Left cardiac atrium (tissue), 4 donors: ENCODE results near the gene PRAMEF33. TPM values are rescaled to one million over a fixed set of nuclear protein-coding genes. Genes with fewer than 3 reads are reported as not detected.
"Not testable (repeated sequence)": the region's sequence is repeated elsewhere in the genome, so short reads cannot be mapped to it uniquely, and the experiment has no call there.

Source experiments
- ATAC-seq, 2 donors: fragments of 200-7000 bp; cut with Tn5 transposase; one replicate each; pipeline ENCODE4 v1.9.1; 2020; ENCODE audit warnings: mild to moderate bottlenecking in 2 of 2, moderate library complexity in 2 of 2
- DNase-seq: peaks from one replicate; pipeline ENCODE4 v3.0.0-alpha.2; 2020
- intact Hi-C, 2 donors: fragments of 100-400 bp; cut with DNase I; formaldehyde crosslinking; loops; one replicate each; pipeline versions ENCODE4 v1.14.1 to v1.15.1; 2022 to 2023
- long read RNA-seq: library from polyadenylated mRNA; unstranded; transcript quantifications from one replicate; pipeline ENCODE4 v2.0.0, GENCODE V29; 2021
- total RNA-seq, 2 donors: library from RNA; stranded (reverse); fragmentation: NEBNext Ultra II Directional; extraction: Animal tissue kit (Norgen Biotek cat#: 25700); gene quantifications; one replicate each; pipeline ENCODE4 v1.2.1, GENCODE V29; 2021
- donor health status: DM: no; HTN: yes; CAD: no.
- donor health status: DM: no; HTN: yes; CAD: no; lungs with severe emphysema.
- donor health status: DM: yes; HTN: yes; CAD: no.
- donor health status: Dilated cardiomyopathy.

Gene PRAMEF33, protein sequence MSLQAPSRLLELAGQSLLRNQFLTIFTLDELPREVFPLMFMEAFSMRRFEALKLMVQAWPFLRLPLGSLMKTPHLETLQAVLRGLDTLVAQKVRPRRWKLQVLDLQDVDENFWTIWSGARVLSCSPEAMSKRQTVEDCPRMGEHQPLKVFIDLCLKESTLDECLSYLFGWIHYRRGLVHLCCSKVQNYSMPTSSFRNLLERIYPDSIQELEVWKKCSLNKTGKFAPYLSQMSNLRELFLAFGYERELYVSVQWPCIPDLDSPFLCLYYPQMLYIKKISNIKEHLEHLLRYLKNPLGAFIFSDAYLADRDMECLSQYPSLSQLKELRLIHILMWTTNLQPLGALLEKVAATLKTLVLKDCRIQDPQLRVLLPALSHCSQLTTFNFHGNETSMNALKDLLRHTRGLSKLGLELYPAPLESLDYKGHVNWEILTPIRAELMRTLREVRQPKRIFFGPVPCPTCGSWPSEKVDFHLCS
- total RNA-seq: not detected
- long read RNA-seq: 0 reads

DNA sequence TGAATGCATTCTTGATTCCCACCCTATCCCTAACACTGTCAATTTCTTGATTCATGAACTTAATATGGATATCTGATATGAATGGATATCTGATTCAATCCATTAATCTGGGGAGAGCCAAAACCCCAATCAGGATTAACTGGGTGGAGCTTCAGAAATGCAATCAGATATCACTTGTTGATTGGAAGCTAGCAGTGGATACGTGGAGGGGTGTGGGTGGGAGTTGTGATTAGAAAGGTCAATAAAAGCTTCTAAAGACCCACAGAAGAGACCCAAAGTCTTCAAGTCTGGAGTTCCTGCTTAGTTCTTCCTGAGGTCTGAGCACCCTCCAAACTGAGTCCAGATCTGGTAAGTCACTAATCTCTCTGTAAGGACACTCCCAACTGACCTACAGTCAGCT lies at the start of gene PRAMEF33:
PRAMEF33 (plus strand) TSS at position 301 of the 400 bp plus-strand sequence. CDS start 2,416 bp downstream, outside the sequence.
- DNase-seq, ATAC-seq, intact Hi-C loops: not testable (repeated sequence)

DNA sequence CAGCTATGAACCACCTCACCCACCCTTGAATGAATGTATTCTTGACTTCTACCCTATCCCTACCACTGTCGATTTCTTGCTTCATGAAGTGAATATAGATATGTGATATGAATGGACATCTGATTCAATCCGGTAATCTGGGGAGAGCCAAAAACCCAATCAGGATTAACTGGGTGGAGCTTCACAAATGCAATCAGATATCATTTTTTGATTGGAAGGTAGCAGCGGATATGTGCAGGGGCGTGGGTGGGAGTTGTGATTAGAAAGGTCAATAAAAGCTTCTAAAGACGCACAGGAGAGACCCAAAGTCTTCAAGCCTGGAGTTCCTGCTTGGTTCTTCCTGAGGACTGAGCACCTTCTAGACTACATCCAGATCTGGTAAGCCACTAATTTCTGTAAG lies 49.4 kb upstream of the PRAMEF33 start, which contains the start of gene PRAMEF5:
PRAMEF5 (plus strand) TSS at position 301 of the 400 bp plus-strand sequence. CDS start 5,071 bp downstream, outside the sequence.
- ATAC-seq, intact Hi-C loops: not testable (repeated sequence)

DNA sequence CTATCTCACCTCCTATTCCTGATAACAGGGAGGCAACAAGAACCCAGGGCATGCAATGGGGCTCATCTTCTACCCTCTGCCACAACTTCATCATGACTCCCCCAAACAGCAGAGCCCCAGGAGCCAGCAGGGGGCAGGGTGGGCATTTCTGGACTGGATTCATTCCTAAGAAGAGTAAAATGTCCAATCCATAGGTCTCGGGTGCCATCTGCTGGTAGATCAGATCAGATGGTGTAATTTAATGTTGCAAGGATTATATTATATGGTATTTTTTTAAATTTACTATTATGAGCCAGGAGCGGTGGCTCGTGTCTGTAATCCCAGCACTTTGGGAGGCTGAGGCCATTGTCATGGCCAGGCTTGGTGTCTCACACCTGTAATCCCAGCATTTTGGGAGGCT lies 38.2 kb upstream of the PRAMEF33 start:
- DNase-seq, ATAC-seq, intact Hi-C loops: not testable (repeated sequence)

More for the DNA sequence above, 49.4 kb upstream of the PRAMEF33 start, which contains the start of gene PRAMEF5:
- DNase-seq: not testable (repeated sequence)

DNA sequence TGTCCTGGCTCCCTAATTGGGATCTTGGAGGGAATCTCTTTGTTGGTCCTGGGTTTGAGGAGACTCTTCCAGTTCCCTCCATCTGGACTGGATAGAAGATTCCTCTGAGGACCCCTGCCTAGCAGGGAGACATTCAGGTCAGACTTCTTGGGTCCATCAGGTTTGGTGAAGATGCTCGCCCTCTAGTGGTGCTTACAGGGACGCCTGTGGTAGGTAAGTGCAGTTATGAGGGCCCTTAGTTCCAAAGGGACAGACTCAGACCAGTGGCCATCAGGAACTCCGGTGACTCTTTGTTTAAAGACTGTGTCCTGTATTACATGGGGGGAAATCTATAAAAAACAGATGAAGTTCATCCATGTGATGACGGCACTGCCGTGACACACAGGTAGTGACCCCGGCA lies 26.3 kb upstream of the PRAMEF33 start:
- DNase-seq, ATAC-seq, intact Hi-C loops: not testable (repeated sequence)

DNA sequence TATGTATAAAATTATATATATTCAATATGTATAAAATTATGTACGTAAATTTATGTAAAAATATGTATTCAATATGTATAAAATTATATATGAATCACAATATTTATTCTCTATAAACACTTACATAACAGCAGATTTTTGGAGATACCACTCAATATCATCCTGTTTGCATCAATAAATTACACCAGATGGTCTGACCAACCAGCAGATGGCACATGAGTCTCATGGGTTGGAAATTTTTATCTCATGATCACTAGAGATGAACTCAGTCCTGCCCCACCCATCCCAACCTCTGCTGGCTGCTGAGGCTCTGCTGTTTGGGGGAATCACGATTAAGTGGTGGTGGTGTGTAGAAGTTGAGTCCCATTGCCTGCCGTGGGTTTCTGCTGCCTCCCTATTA lies 23.7 kb upstream of the PRAMEF33 start:
- ATAC-seq, DNase-seq, intact Hi-C loops: not testable (repeated sequence)

DNA sequence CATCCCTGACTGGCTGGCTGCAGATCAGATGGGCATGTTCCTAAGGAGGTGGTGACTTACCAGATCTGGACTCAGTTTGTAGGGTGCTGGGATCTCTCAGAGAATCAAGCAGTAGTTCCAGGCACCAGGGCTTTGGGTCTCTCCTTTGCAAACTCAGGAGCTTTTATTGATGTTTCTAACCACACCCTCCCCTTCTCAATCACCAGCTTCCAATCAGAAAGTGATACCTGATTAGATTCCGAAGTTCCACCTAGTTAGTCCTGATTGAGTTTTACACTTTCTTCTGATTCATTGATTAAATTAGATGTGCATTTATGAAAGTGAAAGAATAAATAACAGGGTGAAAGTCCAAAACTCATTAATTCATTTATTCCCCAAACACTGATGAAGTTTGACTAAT lies 18.3 kb upstream of the PRAMEF33 start, which contains the start of gene PRAMEF8:
PRAMEF8 (minus strand) TSS at position 101 of the 400 bp plus-strand sequence. CDS start 1,046 bp downstream, outside the sequence.
- ATAC-seq, intact Hi-C loops, DNase-seq: not testable (repeated sequence)

DNA sequence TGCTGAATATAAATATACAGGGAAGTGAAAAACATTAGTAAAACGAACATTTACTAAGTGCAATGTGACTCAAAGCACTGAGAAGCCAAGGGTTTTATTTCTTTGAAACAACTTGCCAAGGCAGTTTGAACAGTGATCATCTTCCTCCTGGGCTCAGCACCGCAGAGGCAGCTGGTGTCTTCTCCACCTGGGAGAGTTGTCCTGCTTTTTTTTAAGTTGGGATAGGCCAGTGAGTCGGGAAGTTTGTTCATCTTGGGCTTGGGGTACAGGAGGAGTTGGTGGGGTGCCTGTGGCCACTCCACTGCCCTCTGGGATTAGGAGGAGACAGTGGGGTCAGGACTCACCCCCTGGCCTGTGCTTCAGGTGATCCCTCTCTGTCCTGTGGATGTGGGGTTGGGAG lies 14.3 kb upstream of the PRAMEF33 start:
- intact Hi-C loops, ATAC-seq: not testable (repeated sequence)

DNA sequence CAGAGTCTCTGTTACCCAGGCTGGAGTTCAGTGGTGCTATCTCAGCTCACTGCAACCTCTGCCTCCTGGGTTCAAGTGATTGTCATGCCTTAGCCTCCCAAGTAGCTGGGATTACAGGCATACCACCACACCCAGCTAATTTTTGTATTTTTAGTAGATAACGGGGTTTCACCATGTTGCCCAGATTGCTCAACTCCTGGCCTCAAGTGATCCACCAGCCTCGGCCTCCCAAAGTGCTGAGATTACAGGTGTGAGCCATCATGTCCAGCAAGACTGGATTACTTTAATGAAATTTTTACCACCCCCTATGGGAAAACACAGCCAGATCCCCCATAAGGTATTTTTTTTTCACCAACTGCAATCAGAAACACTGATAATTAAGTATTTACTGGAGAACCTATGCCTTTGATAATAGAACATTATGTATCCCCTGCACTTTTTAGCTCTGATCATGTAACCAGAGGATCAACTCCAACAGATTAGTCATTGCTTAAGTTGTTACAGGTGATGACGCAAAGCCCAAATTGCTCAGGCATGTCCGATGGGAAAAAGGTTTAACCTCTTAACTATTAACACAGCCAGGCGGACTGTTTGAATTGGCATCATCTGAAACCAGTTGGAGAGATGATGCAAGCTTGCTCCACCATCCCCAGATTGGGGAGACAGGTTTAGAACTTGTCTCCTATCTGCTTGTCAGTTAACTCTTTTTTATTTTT lies 6.0 kb upstream of the PRAMEF33 start:
- DNase-seq, intact Hi-C loops: not testable (repeated sequence)
- ATAC-seq: peak in 1 of 2 donors; percentile 75

More for the DNA sequence above, 14.3 kb upstream of the PRAMEF33 start:
- DNase-seq: not testable (repeated sequence)

DNA sequence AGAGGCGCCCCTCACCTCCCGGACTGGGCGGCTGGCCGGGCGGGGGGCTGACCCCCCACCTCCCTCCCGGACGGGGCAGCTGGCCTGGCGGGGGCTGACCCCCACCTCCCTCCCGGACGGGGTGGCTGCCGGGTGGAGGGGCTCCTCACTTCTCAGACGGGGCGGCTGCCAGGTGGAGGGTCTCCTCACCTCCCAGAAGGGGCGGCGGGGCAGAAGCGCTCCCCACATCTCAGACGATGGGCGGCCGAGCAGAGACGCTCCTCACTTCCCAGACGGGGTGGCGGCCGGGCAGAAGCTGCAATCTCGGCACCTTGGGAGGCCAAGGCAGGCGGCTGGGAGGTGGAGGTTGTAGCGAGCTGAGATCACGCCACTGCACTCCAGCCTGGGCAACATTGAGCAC lies 4.6 kb upstream of the PRAMEF33 start:
- intact Hi-C loops, DNase-seq, ATAC-seq: not testable (repeated sequence)

DNA sequence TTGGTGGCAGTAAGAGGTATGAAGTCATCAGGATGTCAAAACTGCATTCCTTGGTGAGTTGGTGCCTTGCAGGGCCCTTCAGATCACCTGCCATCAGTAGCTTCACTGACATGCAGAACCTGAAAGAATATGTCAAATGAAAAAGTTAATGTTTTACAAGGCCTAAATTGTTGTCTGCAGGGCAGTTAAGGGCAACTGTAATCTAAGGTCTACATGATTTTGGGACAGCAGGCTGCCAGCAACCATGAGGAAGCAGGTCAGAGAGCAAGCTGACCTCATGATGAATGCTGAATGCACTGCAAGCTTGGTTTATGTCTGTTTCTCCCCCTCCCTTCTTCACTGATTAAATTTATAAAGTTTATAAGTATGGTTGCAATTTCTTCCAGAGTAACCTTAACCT lies 1.1 kb upstream of the PRAMEF33 start:
- DNase-seq, intact Hi-C loops, ATAC-seq: not testable (repeated sequence)

DNA sequence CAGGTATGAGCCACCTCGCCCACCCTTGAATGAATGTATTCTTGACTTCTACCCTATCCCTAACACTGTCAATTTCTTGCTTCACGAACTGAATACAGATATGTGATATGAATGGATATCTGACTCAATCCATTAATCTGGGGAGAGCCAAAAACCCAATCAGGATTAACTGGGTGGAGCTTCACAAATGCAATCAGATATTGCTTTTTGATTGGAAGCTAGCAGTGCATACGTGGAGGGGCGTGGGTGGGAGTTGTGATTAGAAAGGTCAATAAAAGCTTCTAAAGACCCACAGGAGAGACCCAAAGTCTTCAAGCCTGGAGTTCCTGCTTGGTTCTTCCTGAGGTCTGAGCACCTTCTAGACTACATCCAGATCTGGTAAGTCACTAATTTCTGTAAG lies 11.9 kb downstream of the PRAMEF33 start, which contains the start of gene PRAMEF15:
PRAMEF15 (plus strand) TSS at position 301 of the 400 bp plus-strand sequence. CDS start 2,827 bp downstream, outside the sequence.
- intact Hi-C loops, DNase-seq, ATAC-seq: not testable (repeated sequence)

DNA sequence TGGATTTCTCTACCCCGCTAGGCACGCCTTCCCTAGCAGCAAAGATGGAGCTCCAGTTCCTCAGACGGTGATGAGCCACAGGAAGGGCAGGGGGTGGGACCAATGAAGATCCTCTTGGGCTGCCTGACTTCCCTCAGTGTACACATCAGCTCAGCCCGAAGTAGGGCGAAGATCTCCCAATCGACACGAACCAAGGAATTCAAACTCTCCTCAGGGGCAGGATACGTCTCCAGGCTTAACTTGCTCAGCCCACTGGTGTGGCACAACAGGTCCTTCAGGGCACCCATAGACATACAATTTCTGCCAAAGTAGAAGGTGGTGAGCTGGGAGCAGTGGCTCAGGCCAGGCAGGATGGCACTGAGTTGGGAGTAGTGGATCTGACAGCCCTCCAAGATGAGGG lies 39.2 kb downstream of the PRAMEF33 start:
- DNase-seq, ATAC-seq, intact Hi-C loops: not testable (repeated sequence)

DNA sequence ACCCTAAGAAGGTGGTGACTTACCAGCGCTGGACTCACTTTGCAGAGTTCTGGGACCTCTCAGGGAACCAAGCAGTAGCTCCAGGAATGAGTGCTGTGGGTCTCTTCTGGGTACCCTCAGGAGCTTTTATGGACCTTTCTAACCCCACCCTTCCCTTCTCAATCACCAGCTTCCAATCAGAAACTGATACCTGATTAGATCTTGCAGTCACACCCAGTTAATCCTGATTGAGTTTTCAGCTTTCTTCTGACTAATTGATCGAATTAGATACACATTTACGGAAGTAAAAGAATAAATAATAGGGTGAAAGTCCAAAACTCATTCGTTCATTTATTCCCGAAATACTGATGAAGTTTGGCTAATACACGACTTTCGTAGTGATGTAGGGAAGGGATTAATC lies 43.7 kb downstream of the PRAMEF33 start, which contains the start of gene PRAMEF14:
PRAMEF14 (minus strand) TSS at position 101 of the 400 bp plus-strand sequence. CDS start 1,820 bp downstream, outside the sequence.
- ATAC-seq, intact Hi-C loops, DNase-seq: not testable (repeated sequence)

DNA sequence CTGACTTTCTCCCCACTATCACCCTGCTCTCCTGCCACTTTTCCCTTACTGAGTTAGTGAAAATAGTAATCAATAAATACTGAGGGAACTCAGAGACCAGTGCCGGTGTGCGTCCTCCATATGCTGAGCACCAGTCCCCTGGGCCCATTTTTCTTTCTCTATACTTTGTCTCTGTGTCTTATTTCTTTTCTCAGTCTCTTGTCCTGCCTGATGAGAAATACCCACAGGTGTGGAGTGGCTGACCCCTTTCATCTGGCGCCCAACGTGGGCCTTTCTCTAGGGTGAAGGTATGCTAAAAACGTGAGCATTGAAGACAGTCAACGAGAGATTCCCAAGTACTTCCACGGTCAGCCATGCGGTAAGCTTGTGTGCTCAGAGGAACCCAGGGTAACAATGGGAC lies 50.1 kb downstream of the PRAMEF33 start:
- intact Hi-C loops, ATAC-seq, DNase-seq: not testable (repeated sequence)

DNA sequence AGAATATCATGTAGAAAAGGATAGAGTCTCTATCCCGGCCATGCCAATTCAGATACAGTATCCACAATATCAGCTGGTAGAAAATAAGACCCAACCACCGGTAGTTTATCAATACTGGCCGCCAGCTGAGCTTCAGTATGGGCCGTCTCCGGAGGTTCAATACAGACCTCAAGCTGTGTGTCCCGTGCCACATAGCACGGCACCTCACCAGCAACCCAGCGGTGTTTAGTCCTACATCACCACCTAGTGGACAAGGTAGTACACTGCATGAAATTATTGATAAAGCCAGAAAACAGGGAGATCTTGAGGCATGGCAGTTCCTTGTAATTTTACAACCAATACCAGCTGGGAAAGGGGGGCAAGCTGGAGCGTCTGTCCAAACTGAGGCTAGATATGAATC lies 51.1 kb downstream of the PRAMEF33 start:
- intact Hi-C loops: not testable (repeated sequence)

DNA sequence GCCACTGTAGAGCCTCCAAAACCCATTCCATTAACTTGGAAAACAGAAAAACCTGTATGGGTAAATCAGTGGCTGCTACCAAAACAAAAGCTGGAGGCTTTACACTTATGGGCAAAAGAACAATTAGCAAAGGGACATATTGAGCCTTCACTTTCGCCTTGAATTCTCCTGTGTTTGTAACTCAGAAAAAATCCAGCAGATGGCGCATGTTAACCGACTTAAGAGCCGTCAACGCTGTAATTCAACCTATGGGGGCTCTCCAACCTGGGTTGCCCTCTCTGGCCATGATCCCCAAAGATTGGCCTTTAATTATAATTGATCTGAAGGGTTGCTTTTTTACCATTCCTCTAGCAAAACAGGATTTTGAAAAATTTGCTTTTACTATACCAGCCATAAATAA lies 53.4 kb downstream of the PRAMEF33 start:
- intact Hi-C loops, ATAC-seq, DNase-seq: not testable (repeated sequence)

More for the DNA sequence above, 51.1 kb downstream of the PRAMEF33 start:
- not testable (repeated sequence) for ATAC-seq, DNase-seq
